Activated CD4-positive, CD25-positive, alpha-beta regulatory T cell treated with anti-CD3 and anti-CD28 coated beads, Interleukin-2, amount 50 U/mL, for 16 hours (primary cell): ENCODE measurements around the gene DNAH3.
"Not testable (repeated sequence)": the region's sequence is repeated elsewhere in the genome, so short reads cannot be mapped to it uniquely, and the experiment has no call there.

Experiments used
- DNase-seq: peaks from one replicate; pipeline ENCODE4 v3.0.0-alpha.2; 2020; ENCODE audit warnings: low read depth, low spot score

Gene DNAH3

DNA sequence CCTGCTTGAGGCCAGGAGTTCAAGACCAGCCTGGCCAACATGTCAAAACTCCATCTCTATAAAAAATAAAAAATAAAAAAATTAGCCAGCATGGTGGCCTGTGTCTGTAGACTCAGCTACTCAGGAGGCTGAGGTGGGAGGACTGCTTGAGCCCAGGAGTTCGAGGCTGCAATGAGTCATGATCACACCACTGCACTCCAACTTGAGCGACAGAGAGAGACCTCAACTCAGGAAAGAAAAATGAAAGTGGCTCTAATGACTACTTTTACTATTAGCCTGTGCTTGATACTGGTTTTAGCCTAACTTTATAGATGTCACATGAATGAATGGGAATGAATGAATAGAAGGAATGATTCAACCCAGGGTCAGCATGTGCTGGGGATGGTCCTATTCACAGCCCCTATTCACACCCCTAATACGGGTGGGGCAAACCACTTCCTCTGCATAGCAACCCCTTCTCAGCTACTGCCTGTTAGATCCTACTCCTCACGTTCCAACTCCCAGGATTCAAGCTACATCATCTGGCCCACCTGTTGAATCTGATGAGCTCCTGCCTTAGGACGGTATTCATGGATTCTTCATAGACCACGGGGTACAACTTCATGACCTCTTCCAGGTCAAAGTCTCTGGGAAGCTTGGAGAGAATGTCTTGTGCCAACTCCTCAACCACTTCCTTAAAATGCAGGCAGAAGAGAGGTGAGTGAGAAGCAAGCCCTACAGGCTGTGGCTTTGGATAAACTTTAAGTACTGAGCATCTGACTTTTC lies 209.6 kb downstream of the DNAH3 start:
- DNase-seq: no peak

DNA sequence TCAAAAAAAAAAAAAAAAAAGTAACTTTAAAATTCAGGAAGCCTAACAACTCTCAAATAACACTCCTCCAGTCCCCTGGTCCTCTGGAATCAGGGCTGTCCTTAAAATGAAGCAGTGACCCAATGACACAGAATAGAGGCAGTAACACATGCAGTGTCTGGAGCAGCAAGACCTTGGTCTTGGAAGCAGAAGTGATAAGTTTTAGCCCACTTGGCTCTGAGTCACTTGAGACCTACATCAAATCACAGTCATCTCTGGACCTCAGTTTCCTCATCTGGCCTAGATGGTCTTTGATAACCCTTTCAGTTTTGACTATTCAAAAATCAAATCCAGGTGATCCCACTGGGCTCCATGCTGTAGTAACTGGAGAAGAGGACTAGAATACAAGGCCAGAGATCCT lies 211.0 kb downstream of the DNAH3 start:
- no peak for DNase-seq

DNA sequence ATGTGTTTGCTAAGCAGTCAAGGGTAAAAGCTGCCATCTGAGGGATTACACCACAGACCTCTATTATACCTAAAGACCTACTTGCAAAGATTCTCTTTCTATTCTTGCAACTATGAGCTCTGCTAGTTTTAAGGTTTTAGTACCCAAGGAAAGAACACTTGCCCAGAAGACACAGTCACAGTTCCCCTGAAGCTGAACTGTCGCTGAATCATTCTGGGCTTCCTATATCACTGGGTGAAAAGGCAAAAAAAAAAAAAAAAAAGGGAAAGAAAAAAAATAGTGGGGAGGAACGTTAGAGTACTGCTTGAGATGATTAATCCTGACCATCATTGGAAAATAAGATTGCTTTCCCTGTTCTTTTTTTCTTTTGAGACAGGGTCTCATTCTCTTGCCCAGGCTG lies 212.2 kb downstream of the DNAH3 start:
- DNase-seq: no peak

DNA sequence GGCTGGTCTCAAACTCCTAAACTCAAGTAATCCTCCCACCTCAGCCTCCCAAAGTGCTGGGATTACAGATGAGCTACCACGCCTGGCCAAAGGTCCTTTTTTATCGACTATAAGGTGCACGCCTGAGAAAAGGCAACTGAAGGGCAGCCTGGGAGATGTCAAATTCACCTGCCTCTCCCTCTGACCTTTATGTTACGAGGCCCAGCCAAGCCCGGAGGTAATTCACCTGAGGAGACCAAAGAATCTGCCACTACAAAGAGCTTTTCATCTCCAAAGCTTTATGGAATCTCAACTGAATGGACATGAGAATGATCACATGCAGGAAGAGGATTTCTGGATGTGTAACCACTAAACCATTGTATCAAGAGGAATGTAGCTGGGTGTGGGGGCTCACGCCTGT lies 212.9 kb downstream of the DNAH3 start:
- no peak for DNase-seq

DNA sequence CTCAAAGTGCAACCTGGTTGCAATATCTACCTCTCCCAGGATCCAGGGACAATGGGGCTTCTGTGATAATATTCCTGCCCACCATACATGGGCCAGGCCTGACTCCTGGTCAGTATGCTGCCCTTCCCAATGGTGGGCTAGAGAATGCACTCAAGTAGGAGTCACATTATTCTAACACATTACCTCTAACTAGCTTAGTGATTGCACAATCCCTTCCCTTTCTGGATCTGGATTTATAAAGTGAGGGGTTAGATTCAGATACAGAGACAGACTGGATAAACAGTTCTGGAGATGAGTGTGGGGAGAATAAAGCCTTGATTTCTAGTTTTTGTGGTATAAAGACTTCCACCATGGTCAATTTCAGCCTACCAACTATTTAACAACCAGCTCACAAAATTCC lies 217.1 kb downstream of the DNAH3 start:
- DNase-seq: no peak

DNA sequence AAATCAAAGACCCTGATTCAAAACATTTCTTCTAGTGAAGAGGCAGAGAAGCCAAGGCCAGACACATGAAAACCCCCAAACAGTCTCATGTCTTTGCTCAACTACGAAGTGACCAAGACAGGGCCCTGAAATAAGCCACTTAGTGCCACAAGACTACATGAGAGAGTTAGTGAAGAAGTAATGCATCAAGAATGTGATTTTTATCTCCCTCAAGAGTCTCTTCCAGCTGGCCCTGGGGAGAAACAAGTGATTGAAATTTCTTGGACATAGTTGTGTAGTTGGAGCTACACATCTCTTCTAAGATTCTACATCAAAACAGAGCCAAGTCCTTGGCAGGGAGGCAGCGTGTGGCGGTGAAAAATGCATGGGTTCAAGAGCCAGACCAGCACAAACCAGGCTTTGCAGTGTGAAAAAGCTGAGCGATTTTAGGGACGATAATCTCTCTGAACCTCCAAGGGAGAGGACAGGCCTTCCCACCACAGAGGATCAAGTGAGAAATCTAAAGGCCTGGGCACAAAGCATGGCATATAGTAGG lies 219.5 kb downstream of the DNAH3 start:
- no peak for DNase-seq

DNA sequence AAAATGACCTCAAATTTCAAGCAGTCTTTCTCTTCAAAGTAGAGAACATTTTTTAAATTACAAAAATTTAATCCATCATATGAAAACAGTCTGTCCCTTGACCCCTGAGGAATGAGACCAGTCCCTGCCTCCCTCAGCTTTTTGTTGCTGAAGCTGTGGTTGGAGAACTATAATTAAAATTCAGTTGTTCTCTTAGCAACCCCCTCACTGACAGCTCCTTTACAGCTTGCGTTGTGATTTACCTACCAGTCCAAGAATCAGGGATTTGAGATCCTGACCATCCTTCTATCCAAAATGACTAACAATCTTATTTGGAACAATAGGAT lies 220.3 kb downstream of the DNAH3 start:
- DNase-seq: no peak

DNA sequence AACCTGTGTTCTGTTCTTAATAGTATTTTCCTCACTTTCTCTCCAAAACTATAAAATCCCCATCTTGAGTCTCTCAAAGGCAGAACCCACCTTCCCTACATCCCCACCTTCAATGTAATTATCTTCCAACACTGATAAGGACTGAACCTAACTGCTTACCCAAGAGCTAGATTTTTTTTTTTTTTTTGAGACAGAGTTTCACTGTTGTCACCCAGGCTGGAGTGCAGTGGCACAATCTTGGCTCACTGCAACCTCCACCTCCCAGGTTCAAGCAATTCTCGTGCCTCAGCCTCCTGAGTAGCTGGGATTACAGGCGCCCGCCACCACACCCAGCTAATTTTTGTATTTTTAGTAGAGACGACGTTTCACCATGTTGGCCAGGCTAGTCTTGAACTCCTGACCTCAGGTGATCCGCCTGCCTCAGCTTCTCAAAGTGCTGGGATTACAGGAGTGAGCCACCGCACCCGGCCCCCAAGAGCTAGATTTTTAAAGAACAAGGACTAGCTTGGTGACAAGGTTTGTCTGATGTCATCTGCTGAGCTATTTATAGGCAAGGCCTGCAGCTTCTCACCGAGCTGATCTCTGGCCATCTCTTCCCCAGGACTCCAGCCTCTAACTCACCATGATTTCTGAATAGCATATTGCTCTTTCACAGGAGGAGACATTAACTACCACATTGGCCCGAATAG lies 220.8 kb downstream of the DNAH3 start:
- not testable (repeated sequence) for DNase-seq

DNA sequence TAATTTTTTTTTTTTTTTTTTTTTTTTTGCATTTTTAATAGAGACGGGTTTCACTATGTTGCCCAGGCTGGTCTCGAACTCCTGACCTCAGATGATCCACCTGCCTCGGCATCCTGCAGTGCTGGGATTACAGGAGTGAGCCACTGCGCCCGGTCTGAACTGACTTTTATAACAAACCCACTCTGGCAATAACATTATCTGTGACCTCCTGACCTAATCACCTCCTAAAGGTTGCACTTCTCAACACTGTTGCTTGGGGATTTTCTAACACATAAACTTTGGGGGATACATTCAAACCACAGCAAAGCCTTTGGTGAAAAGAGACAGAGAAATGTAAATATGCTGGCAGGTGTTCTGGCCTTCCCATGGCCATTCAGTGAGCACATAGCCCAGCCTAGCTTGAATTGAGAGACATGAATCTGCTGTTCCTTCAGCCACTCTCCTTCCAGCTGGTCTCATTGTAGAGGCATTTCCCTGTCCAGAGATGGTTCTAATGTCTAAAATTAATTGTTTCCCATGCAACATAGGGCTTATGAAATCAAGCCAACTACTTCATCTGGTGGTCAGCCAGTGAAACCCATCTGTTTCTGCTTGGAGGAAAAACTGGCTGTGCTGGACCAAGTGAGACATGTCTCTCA lies 221.8 kb downstream of the DNAH3 start:
- no peak for DNase-seq

DNA sequence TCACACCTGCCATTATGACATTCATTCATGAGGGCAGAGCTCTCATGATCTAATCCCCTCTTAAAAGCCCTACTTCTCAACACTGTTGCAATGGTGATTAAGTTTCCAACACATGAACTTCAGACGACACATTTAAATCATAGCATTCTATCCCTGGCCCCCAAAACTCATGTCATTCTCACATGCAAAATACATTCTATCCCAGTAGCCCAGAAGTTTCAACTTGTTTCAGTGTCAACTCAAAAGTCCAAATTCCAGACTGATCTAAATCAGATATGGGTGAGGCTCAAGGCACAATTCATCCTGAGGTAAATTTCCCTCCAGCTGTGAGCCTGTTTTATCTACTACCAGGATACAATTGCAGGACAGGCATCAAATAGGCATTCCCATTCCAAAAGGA lies 224.9 kb downstream of the DNAH3 start:
- DNase-seq: no peak

DNA sequence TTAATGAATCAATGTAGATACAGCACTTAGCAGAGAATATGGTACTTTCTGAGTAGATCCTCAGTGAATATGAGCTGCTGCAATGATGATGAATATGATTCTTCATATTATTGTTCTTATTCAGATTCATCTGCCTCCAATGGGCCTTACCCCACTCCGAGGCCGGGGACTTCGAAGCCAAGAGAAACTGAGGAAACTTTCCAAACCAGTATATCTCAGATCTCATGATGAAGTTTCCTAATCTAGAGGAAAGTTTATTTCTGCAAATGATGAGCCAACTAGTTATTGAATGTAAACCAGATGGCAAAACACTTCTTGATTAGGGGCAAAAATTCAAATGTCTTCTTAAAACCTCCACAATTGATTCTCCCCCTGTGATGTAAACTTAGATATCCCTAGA lies 226.8 kb downstream of the DNAH3 start:
- DNase-seq: no peak

DNA sequence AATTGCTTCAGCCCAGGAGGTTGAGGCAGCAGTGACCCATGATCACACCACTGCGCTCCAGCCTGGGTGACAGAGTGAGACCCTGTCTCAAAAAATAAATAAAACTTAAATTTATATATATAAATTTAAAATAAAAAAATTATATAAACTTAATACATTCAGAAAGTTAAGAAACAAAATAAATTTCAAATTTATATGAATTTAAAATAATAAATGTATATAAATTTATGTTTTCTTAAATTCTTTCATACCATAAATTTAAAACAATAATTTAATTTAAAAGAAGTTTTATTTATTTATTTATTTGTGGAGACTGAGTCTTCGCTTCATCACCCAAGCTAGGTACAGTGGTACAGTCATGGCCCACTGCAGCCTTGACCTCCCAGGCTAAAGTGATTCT lies 229.8 kb downstream of the DNAH3 start:
- no peak for DNase-seq

DNA sequence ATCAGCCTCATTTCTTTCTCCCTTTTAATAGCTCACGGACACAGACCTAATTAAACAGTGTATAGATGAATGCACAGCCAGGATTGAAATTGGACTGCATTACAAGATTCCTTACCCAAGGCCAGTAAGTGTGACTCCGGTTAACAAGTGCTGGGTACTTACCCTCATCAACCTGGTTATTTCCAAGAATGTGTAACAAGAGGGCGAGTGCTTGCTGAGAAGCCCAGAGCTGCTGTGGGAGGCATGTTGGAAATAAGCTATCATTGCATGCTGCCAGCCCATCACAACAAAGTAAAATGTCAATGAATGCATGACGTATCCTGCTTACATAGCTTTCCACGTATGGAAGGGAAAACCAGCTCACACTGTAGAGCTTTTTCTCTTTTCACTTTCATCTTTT lies 230.6 kb downstream of the DNAH3 start:
- no peak for DNase-seq

DNA sequence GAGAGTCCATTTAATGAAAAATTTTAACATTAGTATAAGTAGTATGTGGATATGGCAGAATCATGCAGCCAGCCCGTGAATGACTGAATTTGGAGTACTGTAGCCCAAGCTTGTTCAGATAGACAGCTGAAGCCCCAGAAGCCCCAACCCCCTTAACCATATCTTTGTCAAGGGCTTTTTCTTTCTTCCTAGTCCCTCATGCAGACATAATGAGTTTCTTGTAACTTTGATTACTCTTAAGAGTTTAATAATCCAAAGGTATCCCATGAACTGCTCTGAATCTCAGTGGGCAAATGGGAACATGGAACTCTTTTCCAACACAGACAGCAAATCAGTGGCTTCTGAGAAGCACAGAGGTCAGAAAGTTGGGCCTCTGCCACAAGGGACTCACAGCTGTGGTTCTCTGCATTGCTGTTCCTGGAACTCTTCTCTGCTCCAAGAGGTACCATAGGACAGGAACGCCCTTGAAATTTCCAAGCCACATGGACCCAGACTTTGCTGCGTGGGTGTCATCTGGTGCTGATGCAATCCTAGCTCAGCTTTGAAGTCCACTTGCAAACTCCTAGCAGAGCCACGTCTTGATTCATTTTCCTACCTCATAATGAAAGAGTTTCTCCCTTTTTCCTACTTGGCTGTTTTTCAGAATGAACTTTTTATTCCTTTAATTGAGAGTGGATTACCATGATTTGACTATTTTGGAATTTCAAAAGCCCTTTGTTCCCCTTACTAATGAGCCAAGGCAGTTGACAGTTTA lies 232.0 kb downstream of the DNAH3 start:
- DNase-seq: no peak

DNA sequence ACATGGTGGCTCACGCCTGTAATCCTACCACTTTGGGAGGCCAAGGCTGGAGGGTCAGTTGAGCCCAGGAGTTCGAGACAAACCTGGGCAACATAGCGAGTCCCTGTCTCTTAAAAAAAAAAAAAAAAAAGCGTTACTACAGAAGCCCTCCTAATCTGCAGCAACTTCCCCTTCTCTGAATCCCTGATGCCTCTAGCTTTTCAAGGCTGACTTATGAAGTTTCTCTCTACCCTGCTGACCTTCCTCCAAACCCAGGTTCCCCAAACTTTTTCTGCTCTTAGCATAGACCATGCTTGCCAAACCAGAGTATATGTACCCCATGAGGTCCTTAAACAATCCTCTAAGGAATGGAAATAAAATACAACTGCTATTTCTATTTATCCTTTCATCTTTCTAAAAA lies 233.7 kb downstream of the DNAH3 start:
- DNase-seq: no peak

DNA sequence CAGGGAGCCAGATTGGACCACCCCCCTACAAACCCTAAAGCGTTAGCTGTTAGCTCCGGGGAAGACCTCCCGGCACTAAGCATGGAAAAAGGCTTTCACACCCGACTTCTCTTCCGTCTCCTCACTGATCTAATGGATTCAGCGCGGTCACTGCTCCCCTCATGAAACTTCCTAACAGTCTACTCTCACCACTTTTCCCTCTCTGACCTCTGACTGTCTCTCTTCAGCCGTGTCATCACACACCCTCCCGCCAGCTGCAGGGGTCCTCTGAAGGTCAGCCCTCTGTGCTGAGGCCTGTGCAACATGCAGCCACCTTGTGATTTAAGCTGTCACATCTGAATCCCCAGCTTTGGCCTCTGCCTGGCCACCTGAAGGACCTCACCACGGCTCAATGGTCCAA lies 234.4 kb downstream of the DNAH3 start:
- DNase-seq: no peak

DNA sequence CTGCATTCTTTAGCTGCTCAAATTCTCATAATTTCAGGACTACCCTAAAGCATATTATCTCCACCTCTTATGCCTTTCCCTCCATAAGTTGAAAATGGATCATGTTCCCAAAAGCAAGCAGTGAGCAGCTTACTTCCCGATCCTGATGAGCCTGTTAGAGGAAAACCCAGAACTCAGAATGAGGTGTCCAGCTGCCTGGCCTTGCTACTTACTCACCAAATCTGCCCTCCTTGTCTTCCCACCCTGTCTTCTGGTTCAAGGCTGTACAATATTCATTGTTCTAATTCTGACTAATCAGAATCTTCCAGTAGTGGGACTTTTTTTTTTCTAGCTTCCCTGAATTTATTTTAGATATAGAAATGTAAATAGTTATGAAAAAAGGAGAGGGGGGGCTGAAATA lies 239.3 kb downstream of the DNAH3 start:
- DNase-seq: no peak

DNA sequence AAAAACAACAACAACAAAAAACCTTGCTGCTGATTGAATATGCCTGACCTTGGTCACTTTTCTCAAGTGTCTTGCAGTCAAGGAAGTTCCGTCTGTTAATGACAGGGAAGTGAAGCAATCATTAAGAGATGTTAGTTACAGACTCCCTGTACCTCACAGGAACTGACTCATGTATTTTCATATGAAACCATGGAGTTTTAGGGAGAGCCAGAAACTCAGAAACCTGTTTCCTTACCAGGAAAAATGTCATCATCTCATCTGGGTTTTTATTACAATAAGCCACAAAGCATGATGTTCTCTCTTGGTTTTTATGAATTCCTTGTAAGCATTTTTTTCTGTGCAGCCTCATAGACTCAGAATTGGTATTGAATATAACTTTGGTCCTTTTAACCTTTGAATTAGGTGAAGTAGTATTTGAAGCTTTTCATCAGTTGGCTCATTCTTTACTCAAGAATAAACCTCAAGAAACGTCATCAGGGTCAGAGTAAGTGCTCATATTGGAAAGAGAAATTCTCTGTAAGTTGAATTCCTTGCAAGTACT lies 239.8 kb downstream of the DNAH3 start:
- DNase-seq: no peak

DNA sequence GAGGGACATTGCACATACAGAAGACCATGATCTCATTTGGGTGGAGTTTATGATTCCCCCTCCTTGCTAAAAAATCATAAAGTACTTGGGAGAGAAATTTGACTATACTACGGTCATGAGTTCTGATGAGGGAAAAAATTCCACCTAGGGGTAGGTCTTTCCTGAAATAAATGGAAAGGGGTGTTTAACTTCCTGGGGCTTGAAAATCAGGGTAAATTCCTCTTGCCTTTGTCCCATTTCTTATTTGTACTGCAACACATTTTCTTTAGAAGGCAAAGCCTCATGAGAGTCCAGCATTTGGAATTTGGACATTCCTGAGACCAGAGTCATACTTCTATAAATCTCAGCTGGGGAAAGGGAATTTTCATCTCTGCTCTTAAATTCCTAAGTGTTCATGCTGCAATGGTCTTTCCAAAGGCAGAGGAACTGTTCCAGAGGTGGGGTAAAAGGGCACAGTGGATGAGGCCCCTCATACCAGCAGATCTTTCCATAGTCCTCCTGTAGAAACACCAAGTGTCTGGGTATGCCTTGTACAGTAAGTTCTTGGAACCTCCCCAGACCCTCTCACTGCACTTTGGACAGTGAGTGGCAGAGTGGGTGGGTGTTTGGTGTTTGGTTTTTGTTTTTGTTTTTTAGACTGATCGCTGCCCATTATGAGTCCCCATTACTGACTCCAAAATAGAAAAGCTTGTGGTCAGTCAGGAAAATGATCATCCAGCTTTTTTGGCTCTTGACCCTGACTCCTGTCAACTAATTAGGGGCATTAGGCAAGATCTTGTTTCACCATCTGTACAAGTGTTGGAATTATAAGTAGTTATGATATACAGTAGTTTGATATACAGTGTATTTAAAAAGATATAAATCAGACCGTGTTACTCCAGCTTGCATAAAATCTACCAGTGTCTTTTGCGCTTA lies 244.0 kb downstream of the DNAH3 start:
- no peak for DNase-seq

DNA sequence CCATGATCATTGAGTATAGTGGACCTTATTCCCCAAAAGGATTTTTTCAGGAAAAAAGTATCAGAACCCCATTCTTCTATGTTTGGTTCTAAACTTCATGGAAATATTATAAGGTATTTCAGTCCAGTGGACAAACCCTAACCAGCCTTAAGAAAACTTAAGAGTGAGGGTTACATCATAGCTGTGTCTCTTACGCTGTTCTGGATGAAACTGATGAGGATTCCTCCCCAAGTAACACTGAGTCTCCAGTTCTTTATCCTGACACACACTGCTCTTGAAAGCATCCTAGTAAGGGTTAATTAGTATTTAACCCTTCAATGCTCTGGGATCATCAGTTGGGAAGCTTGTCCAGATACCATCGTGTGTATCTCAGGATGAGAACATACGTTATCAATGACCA lies 245.1 kb downstream of the DNAH3 start:
- no peak for DNase-seq
